ENCODE data around the gene STX11. TPM values are rescaled to one million over a fixed set of nuclear protein-coding genes. Genes with fewer than 3 reads are reported as not detected.

Gene STX11
- total RNA-seq, 1 donor from 2014 or later = 26.4 TPM

GRCh38 chr6:144138542-144138941 lies 11.8 kb upstream of the STX11 start:
- POLR2A ChIA-PET = no interaction called here
- Mint-ChIP-seq H3K9me3 (no peaks in the 10 kb centered on the region), H3K4me1 (peaks cover 15% of the 10 kb centered on the region), H3K36me3 (ENCODE audit: low read depth) (no peaks in the 10 kb centered on the region), H3K27me3 (no peaks in the 10 kb centered on the region), H3K27ac (no peak overlapping the region), H3K4me3 (no peak overlapping the region)
- ATAC-seq (ENCODE audit: low read depth) = no peak
- intact Hi-C loops (cut with micrococcal nuclease) = loop anchor here (2.0 kb wide), 1 partner anchor 16 kb away; no protein-coding TSS in a partner anchor
- CTCF ChIA-PET = no interaction called here
- TF ChIP-seq, protein P1, sequence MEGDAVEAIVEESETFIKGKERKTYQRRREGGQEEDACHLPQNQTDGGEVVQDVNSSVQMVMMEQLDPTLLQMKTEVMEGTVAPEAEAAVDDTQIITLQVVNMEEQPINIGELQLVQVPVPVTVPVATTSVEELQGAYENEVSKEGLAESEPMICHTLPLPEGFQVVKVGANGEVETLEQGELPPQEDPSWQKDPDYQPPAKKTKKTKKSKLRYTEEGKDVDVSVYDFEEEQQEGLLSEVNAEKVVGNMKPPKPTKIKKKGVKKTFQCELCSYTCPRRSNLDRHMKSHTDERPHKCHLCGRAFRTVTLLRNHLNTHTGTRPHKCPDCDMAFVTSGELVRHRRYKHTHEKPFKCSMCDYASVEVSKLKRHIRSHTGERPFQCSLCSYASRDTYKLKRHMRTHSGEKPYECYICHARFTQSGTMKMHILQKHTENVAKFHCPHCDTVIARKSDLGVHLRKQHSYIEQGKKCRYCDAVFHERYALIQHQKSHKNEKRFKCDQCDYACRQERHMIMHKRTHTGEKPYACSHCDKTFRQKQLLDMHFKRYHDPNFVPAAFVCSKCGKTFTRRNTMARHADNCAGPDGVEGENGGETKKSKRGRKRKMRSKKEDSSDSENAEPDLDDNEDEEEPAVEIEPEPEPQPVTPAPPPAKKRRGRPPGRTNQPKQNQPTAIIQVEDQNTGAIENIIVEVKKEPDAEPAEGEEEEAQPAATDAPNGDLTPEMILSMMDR (IDR thresholded peaks at IDR 0.05) = no peak
- no peak for DNase-seq

- intact Hi-C loops (cut with micrococcal nuclease) = loop anchor here (2.0 kb wide), 1 partner anchor 15 kb away; no protein-coding TSS in a partner anchor
- Mint-ChIP-seq H3K27me3 (no peaks in the 10 kb centered on the region), H3K4me3 (no peak overlapping the region), H3K36me3 (ENCODE audit: low read depth) (no peaks in the 10 kb centered on the region), H3K4me1 (peaks cover 15% of the 10 kb centered on the region), H3K9me3 (no peaks in the 10 kb centered on the region), H3K27ac (no peak overlapping the region)
- ATAC-seq (ENCODE audit: low read depth) (no peak), DNase-seq (no peak)
- ChIA-PET CTCF (no interaction called here), POLR2A (interaction anchor here (0.7 kb wide), 1 partner anchor 63 kb away, joined by 4 read pairs; no protein-coding TSS in a partner anchor)
- TF ChIP-seq, protein P1 (IDR thresholded peaks at IDR 0.05) = no peak
Observed at GRCh38 chr6:144139817-144140216, 10.5 kb upstream of the STX11 start.

DNA sequence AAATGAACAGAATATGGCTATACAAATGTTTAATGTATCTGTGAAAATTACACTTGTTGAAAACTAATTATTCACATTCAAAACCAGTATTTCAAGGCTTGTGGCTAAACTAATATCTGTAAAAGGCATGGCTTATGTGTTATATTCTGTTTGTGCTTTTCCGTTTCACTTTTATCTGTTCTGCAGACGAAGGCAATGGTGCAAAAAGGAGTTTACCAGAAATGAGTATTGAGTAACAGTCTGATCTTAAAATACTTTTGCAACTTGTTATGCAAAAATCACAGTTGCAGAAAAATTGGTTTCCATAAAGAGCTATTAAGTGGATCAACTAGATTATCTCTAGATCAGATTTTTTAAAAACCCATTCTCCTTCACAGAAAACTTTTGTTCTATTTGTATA lies 9.4 kb upstream of the STX11 start:
- H3K4me3 Mint-ChIP-seq = no peak overlapping the region
- no peak overlapping the region for H3K27ac Mint-ChIP-seq
- H3K36me3 Mint-ChIP-seq (ENCODE audit: low read depth) = no peaks in the 10 kb centered on the region
- peak; percentile 25 for ATAC-seq (ENCODE audit: low read depth)
- H3K9me3 Mint-ChIP-seq = no peaks in the 10 kb centered on the region
- CTCF ChIA-PET = no interaction called here
- intact Hi-C loops (cut with micrococcal nuclease) = no loop called here
- TF ChIP-seq, protein P1 (IDR thresholded peaks at IDR 0.05) = no peak
- DNase-seq = no peak
- H3K4me1 Mint-ChIP-seq = peaks cover 15% of the 10 kb centered on the region
- H3K27me3 Mint-ChIP-seq = no peaks in the 10 kb centered on the region
- POLR2A ChIA-PET = interaction anchor here (1.0 kb wide), 2 partner anchors 9 to 77 kb away, joined by 3 read pairs; no protein-coding TSS in a partner anchor

GRCh38 chr6:144141470-144141869 lies 8.8 kb upstream of the STX11 start:
- no peak for DNase-seq
- TF ChIP-seq, protein P1 (IDR thresholded peaks at IDR 0.05) = no peak
- intact Hi-C loops (cut with micrococcal nuclease) = no loop called here
- Mint-ChIP-seq H3K4me1 (peaks cover 15% of the 10 kb centered on the region), H3K9me3 (no peaks in the 10 kb centered on the region), H3K27me3 (no peaks in the 10 kb centered on the region), H3K27ac (no peak overlapping the region), H3K36me3 (ENCODE audit: low read depth) (no peaks in the 10 kb centered on the region), H3K4me3 (no peak overlapping the region)
- ChIA-PET CTCF (no interaction called here), POLR2A (interaction anchor here (1.0 kb wide), 2 partner anchors 8 to 78 kb away, joined by 3 read pairs; no protein-coding TSS in a partner anchor)
- ATAC-seq (ENCODE audit: low read depth) = no peak

- no peak for ATAC-seq (ENCODE audit: low read depth)
- DNase-seq = no peak
- intact Hi-C loops (cut with micrococcal nuclease) = no loop called here
- Mint-ChIP-seq H3K27me3 (no peaks in the 10 kb centered on the region), H3K4me3 (no peak overlapping the region), H3K36me3 (ENCODE audit: low read depth) (no peaks in the 10 kb centered on the region), H3K27ac (no peak overlapping the region), H3K9me3 (no peaks in the 10 kb centered on the region), H3K4me1 (peaks cover 19% of the 10 kb centered on the region)
- TF ChIP-seq, protein P1 (IDR thresholded peaks at IDR 0.05) = no peak
- ChIA-PET CTCF (no interaction called here), POLR2A (no interaction called here)
Observed at GRCh38 chr6:144143106-144143505, 7.2 kb upstream of the STX11 start.

Data from activated B cell treated with CpG ODN at 0.5 μM for 24 hours (primary cell).